Chondrocyte (in vitro differentiated cells): ENCODE measurements around the gene HNRNPD. TPM values are rescaled to one million over a fixed set of nuclear protein-coding genes. Genes with fewer than 3 reads are reported as not detected.
"Not testable (repeated sequence)": the region's sequence is repeated elsewhere in the genome, so short reads cannot be mapped to it uniquely, and the experiment has no call there.

Experiments used
- DNase-seq: peaks from one replicate; pipeline ENCODE4 v3.0.0; 2021; ENCODE audit warnings: mixed read lengths, low spot score
- H3K27ac Mint-ChIP-seq: one replicate; pipeline ENCODE4 v1.8.0; 2021; ENCODE audit warnings: mild to moderate bottlenecking, moderate library complexity, mixed read lengths; ENCODE audit not compliant: unreplicated experiment
- H3K27me3 Mint-ChIP-seq: 2 replicates; pipeline ENCODE4 v1.8.0; 2021; ENCODE audit warnings: low read depth, mixed read lengths
- H3K36me3 Mint-ChIP-seq: 2 replicates; pipeline ENCODE4 v1.8.0; 2021; ENCODE audit warnings: low read depth, mixed read lengths
- H3K4me1 Mint-ChIP-seq: 2 replicates; pipeline ENCODE4 v1.8.0; 2021; ENCODE audit warnings: low read depth, mild to moderate bottlenecking, mixed read lengths
- H3K4me3 Mint-ChIP-seq: one replicate; pipeline ENCODE4 v1.8.0; 2021; ENCODE audit warnings: mild to moderate bottlenecking, moderate library complexity, mixed read lengths; ENCODE audit not compliant: unreplicated experiment
- H3K9me3 Mint-ChIP-seq: 2 replicates; pipeline ENCODE4 v1.8.0; 2021; ENCODE audit warnings: low read depth, mixed read lengths
- total RNA-seq: library from RNA; stranded (reverse); gene quantifications from 3 replicates; pipeline ENCODE4 v1.2.1, GENCODE V29; 2021
- TF ChIP-seq, protein P1 (sequence below): fragments of 200-600 bp; sonication (generic); IDR thresholded peaks from 2 replicates; pipeline ENCODE4 v1.5.0; 2021; ENCODE audit warnings: antibody characterized with exemption, mild to moderate bottlenecking, moderate library complexity

Gene HNRNPD
- total RNA-seq, 1 donor from 2014 or later, result 124 TPM

DNA sequence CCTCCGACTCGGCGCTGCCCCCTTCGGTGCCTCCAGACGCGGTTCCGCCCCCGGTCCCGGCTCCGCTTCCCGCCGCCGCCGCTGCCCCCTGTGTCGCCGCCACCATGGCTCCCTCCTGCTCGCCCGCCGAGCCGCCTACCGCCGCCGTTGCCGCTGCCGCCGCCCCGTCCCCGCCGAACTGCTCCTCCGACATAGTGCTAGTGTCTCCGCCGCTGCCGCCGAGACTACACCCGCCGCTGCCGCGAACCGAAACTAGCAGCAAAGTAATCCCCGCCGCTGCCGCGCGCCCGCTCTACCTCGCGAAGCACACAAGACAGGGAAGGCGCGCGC, 340 bp downstream of the HNRNPD start:
- H3K4me3 Mint-ChIP-seq, result peak overlapping the region; percentile 97
- H3K27ac Mint-ChIP-seq, result peak overlapping the region; percentile 100
- no peaks in the 10 kb centered on the region for H3K27me3 Mint-ChIP-seq
- DNase-seq, result no peak
- H3K9me3 Mint-ChIP-seq, result no peaks in the 10 kb centered on the region
- peaks cover 54% of the 10 kb centered on the region for H3K4me1 Mint-ChIP-seq
- TF ChIP-seq, protein P1, sequence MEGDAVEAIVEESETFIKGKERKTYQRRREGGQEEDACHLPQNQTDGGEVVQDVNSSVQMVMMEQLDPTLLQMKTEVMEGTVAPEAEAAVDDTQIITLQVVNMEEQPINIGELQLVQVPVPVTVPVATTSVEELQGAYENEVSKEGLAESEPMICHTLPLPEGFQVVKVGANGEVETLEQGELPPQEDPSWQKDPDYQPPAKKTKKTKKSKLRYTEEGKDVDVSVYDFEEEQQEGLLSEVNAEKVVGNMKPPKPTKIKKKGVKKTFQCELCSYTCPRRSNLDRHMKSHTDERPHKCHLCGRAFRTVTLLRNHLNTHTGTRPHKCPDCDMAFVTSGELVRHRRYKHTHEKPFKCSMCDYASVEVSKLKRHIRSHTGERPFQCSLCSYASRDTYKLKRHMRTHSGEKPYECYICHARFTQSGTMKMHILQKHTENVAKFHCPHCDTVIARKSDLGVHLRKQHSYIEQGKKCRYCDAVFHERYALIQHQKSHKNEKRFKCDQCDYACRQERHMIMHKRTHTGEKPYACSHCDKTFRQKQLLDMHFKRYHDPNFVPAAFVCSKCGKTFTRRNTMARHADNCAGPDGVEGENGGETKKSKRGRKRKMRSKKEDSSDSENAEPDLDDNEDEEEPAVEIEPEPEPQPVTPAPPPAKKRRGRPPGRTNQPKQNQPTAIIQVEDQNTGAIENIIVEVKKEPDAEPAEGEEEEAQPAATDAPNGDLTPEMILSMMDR, result peak; percentile 22
- peaks cover 6% of the 10 kb centered on the region for H3K36me3 Mint-ChIP-seq

DNA sequence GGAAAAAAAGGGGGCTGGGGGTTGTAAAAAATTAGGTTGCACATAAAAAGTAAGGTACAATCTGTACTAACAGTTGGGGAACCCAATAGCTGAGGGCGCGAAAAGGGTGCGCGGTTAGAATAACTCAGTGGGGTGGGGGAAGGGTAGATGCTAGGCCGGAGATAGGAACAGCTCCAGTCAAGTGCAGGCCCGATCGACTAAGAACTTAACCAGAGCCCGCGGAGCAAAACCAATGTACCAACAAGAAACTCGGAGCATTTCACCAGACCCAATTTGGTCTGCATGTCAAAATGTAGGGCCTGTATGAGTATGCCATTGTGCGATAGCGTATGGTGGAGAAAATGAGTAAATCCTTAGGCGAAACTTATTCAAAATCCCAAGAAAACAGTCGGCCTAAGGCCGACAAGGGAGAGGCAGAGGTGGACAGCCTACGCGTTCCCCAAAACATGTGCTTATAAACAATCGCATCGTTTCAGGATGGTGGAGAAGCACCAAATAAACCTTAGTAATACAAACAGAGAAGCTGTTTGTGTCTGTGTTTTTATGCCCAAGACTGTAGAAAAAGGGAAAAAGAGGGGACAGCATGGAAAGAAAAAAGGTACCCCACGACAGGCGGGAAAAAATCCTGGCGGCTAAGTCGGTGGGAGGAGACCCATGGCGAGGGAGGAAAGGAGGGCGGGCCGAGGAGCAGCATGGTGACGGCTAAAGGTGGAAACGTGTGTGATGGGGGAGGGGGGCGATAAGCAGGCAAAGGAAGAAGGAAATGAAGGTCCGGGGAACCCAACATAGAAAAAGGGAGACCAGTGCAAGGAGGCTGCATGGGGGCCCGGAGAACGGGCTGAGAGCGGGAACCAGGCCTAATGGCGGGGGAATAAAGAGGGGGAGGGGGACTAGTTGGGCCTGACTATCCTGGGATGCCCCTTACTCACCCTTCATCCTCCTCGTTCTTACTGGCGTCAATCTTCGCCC, 990 bp downstream of the HNRNPD start:
- Mint-ChIP-seq H3K36me3 (peaks cover 6% of the 10 kb centered on the region), H3K27ac (peak overlapping the region; percentile 100), H3K9me3 (no peaks in the 10 kb centered on the region), H3K4me1 (peaks cover 56% of the 10 kb centered on the region), H3K27me3 (no peaks in the 10 kb centered on the region), H3K4me3 (peak overlapping the region; percentile 97)
- DNase-seq, result no peak
- TF ChIP-seq, protein P1, result no peak

DNA sequence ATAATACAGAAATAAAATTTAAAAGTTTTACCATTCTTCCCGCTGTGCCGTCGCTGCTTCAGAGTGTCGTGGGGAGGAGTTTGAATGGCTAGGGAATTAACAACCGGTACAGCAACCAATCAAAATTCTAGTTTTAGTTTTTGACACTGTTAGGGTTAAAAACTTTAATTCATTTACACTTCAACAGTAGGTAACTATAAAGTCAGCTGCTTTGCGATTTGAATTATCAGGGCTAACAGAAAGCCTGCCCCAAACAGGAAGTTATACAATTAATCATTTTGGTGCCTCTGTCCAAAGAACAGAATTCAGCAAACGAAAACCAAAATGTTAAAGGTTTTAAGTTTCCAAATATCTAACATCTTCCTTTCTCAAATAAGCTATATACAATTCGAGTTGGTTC, 2.3 kb downstream of the HNRNPD start:
- DNase-seq, result no peak
- Mint-ChIP-seq H3K27me3 (no peaks in the 10 kb centered on the region), H3K4me3 (peak overlapping the region; percentile 97), H3K4me1 (peaks cover 56% of the 10 kb centered on the region), H3K36me3 (peaks cover 5% of the 10 kb centered on the region), H3K9me3 (no peaks in the 10 kb centered on the region), H3K27ac (peak overlapping the region; percentile 100)
- TF ChIP-seq, protein P1, result no peak

DNA sequence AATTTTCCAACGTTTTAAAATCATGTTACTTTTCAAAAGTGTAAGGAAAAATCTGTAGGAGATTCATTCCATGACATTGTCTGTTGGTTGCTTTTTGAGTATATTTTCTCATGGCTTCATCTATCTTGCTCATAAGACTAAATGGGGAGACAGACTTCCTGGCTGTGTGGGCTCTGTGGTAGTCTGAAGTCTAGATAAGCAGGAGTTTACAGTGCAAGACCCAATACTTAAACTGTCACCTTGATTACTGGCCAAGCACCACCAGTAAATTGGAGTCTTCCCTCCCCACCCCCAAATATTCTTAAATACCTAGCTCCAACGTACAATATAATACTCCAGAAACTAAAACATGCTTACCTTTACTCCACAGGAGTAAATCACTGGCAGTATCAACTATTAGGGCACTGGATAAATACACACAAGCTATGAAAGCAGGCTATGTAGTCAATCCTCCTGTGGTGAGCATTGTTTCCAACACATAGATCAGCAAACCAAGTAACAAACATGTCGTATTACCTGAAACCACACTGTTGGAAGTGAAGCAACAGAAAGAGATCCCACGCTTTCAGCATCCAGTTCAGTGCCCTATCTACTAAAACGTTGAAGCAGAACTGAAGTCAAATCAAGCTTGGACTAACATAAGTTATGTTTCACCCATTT, 6.2 kb downstream of the HNRNPD start:
- H3K4me1 Mint-ChIP-seq, result peaks cover 68% of the 10 kb centered on the region
- H3K36me3 Mint-ChIP-seq, result peaks cover 3% of the 10 kb centered on the region
- no peak overlapping the region for H3K4me3 Mint-ChIP-seq
- TF ChIP-seq, protein P1, result no peak
- no peaks in the 10 kb centered on the region for H3K9me3 Mint-ChIP-seq
- H3K27me3 Mint-ChIP-seq, result no peaks in the 10 kb centered on the region
- H3K27ac Mint-ChIP-seq, result no peak overlapping the region
- DNase-seq, result no peak

DNA sequence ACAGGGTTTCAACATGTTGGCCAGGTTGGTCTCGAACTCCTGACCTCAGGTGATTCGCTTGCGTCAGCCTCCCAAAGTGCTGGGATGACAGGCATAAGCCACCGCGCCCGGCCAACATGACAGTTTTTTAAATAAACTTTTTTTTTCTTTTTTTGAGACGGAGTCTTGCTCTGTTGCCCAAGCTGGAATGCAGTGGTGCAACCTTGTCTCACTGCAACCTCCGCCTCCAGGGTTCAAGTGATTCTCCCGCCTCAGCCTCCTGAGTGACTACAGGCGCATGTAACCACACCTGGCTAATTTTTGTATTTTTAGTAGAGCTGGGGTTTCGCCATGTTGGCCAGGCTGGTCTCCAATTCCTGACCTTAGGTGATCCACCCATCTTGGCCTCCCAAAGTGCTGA, 7.4 kb downstream of the HNRNPD start:
- not testable (repeated sequence) for DNase-seq, H3K36me3 Mint-ChIP-seq, H3K4me3 Mint-ChIP-seq, H3K9me3 Mint-ChIP-seq, H3K27me3 Mint-ChIP-seq, H3K27ac Mint-ChIP-seq
- H3K4me1 Mint-ChIP-seq, result peaks cover 68% of the 10 kb centered on the region
